Spleen (tissue), 11 donors: Measurements from ENCODE around the gene ERICH6. TPM values are rescaled to one million over a fixed set of nuclear protein-coding genes. Genes with fewer than 3 reads are reported as not detected.
A peak's percentile ranks its signal among the peaks of the same experiment; 100 is the strongest.

Experiments
- DNase-seq: peaks from one replicate; pipeline ENCODE4 v3.0.0-alpha.2; 2020
- H3K27ac ChIP-seq, 8 donors: fragments of 200-600 bp; sonication (generic) in 7 of 8; 1 replicate in 4 of 8; 2 replicates in 4 of 8; pipeline versions ENCODE4 v1.5.0 to v1.8.0; 2016 to 2021; ENCODE audit warnings: inconsistent platforms in 4 of 8, mild to moderate bottlenecking in 4 of 8, moderate library complexity in 1 of 8
- H3K27me3 ChIP-seq, 7 donors: fragments of 200-600 bp; sonication (generic) in 6 of 7; replicated peaks in 1 of 7; 1 replicate in 4 of 7; 2 replicates in 3 of 7; pipeline versions ENCODE4 v1.5.0 to v1.8.0; 2016 to 2021; ENCODE audit warnings: inconsistent platforms in 3 of 7, mild to moderate bottlenecking in 1 of 7
- H3K36me3 ChIP-seq, 6 donors: fragments of 200-600 bp; sonication (generic) in 5 of 6; 1 replicate in 4 of 6; 2 replicates in 2 of 6; pipeline versions ENCODE4 v1.5.0 to v1.8.0; 2016 to 2021; ENCODE audit warnings: inconsistent platforms in 2 of 6
- H3K4me1 ChIP-seq, 6 donors: fragments of 200-600 bp; sonication (generic) in 5 of 6; 1 replicate in 3 of 6; 2 replicates in 3 of 6; pipeline versions ENCODE4 v1.5.0 to v1.8.0; 2016 to 2021; ENCODE audit warnings: inconsistent platforms in 3 of 6
- H3K4me3 ChIP-seq, 8 donors: fragments of 200-600 bp; sonication (generic) in 7 of 8; 1 replicate in 4 of 8; 2 replicates in 4 of 8; pipeline versions ENCODE4 v1.5.0 to v1.8.0; 2016 to 2021; ENCODE audit warnings: inconsistent platforms in 4 of 8, mild to moderate bottlenecking in 4 of 8, moderate library complexity in 2 of 8
- H3K9me3 ChIP-seq, 8 donors: fragments of 200-600 bp; sonication (generic) in 7 of 8; 1 replicate in 4 of 8; 2 replicates in 4 of 8; pipeline versions ENCODE4 v1.5.0 to v1.8.0; 2016 to 2021; ENCODE audit warnings: inconsistent platforms in 4 of 8
- POLR2A ChIP-seq, 3 donors: fragments of 450-650 bp; IDR thresholded peaks; one replicate each; pipeline ENCODE4 v1.5.1; 2017; ENCODE audit warnings: antibody characterized with exemption in 3 of 3, mild to moderate bottlenecking in 1 of 3
- POLR2AphosphoS5 ChIP-seq, 3 donors: sonication (generic); formaldehyde crosslinking; IDR thresholded peaks; one replicate each; pipeline ENCODE4 v1.5.1; 2017; ENCODE audit warnings: antibody characterized with exemption in 3 of 3
- WGBS, 5 donors: extraction: QIAGEN DNeasy Blood & Tissue Kit in 3 of 5; methylation state at CpG; one replicate each; pipeline versions ENCODE4 v1.1.5 to v1.1.7; 2013 to 2018; 5-methylcytosine and 5-hydroxymethylcytosine counted together
- intact Hi-C: fragments of 100-400 bp; cut with DNase I; formaldehyde crosslinking; loops from one replicate; pipeline ENCODE4 v1.15.0; 2023; ENCODE audit warnings: low total_unique reads
- polyA plus RNA-seq, 3 donors: library from polyadenylated mRNA; stranded (reverse); fragments of 200-250 nt; gene quantifications; one replicate each; pipeline ENCODE4 v1.2.1, GENCODE V29; 2013
- total RNA-seq, 7 donors: library from RNA; depleted of rRNA in 3 of 7; stranded (reverse); fragments of >200 nt in 3 of 7; fragmentation: NEBNext Ultra II Directional in 4 of 7; extraction: Animal tissue kit (Norgen Biotek cat#: 25700) in 4 of 7; gene quantifications; one replicate each; pipeline versions ENCODE4 v1.1.0 to v1.2.1, GENCODE V29; 2016 to 2021
- TF ChIP-seq, protein P1 (sequence below), 11 experiments: fragments of 200-600 bp in 7 of 11; fragments of 450-650 bp in 4 of 11; sonication (generic) in 4 of 11; IDR thresholded peaks in 8 of 11; conservative IDR thresholded peaks in 3 of 11; 1 replicate in 7 of 11; 2 replicates in 4 of 11; pipeline versions ENCODE4 v1.4.0 to v1.8.0; 2016 to 2021; ENCODE audit warnings: antibody characterized with exemption in 11 of 11, inconsistent platforms in 4 of 11, mild to moderate bottlenecking in 1 of 11
- donor health status: healthy with polysubstance abuse.
- donor health status: DM: no; HTN: no; CAD: no; lungs with moderate emphysema.
- donor health status: DM: no; HTN: no; CAD: no.
- donor health status: Bipolar disorder and iron deficiency.
- donor health status: healthy.
- donor health status: DM: no; HTN: no; CAD: no.
- donor health status: DM: yes; HTN: yes; CAD: no.

ERICH6 gene
- total and polyA plus RNA-seq, 10 donors = not detected

DNA sequence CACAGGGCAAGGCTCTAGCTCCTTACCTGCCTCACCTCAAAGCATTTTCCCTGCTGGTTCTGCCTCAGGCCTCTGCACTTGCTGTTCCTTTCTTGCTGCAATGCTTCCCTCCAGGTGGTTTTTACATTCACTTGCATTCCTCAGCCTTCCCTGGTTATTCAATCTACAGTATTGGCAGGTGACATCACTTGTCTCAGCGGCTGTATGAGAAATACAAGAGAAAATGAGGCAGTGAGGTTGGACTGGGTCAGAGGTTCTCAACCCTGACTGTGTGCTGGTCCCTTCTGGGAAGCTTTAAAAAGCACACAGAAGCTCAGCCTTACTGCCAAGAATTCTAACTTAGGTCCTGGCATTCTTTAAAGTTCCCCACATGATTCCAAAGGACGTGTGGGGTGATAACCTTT, 32.6 kb upstream of the ERICH6 start:
- intact Hi-C loops = no loop called here
- Histone ChIP-seq H3K27ac (no peak overlapping the region), H3K27me3 (no peaks in the 10 kb centered on the region), H3K36me3 (peaks cover 0 to 12% (median 4%) of the 10 kb centered on the region in 6 donors), H3K4me1 (peaks cover 12 to 69% (median 48%) of the 10 kb centered on the region in 6 donors), H3K4me3 (no peak overlapping the region), H3K9me3 (no peaks in the 10 kb centered on the region)
- TF ChIP-seq POLR2AphosphoS5 (IDR thresholded peaks at IDR 0.05) (no peak), POLR2A (IDR thresholded peaks at IDR 0.05) (no peak)
- TF ChIP-seq, protein P1, sequence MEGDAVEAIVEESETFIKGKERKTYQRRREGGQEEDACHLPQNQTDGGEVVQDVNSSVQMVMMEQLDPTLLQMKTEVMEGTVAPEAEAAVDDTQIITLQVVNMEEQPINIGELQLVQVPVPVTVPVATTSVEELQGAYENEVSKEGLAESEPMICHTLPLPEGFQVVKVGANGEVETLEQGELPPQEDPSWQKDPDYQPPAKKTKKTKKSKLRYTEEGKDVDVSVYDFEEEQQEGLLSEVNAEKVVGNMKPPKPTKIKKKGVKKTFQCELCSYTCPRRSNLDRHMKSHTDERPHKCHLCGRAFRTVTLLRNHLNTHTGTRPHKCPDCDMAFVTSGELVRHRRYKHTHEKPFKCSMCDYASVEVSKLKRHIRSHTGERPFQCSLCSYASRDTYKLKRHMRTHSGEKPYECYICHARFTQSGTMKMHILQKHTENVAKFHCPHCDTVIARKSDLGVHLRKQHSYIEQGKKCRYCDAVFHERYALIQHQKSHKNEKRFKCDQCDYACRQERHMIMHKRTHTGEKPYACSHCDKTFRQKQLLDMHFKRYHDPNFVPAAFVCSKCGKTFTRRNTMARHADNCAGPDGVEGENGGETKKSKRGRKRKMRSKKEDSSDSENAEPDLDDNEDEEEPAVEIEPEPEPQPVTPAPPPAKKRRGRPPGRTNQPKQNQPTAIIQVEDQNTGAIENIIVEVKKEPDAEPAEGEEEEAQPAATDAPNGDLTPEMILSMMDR (IDR thresholded peaks at IDR 0.05 in 8 of 11, conservative IDR thresholded peaks at IDR 0.05 in 3 of 11) = no peak
- WGBS, 5 donors = 69 to 82% (median 79%) methylated on average over 2 of the region's 2 CpGs
- no peak for DNase-seq

DNA sequence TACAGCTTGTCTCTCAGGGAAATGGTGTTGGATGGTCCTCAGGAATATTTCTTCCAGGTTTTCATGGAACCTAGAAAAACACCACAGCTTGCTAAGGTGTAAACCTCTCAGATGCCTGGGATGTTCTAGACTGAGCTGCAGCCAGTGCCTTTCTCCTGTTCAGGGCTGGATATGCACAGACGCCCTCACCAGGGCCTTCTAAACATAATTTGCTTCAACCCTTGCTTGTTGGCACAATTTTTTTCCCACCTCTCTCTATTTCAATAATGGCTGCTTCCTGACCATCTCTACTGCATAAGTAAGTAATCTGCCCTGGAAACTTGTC, 31.0 kb upstream of the ERICH6 start:
- Histone ChIP-seq H3K36me3 (no peaks in the 10 kb centered on the region), H3K4me3 (no peak overlapping the region), H3K27me3 (no peaks in the 10 kb centered on the region), H3K4me1 (peaks cover 7 to 53% (median 33%) of the 10 kb centered on the region in 6 donors), H3K27ac (no peak overlapping the region), H3K9me3 (no peaks in the 10 kb centered on the region)
- 80 to 95% (median 88%) methylated on average over 1 of the region's 1 CpG for WGBS, 5 donors
- intact Hi-C loops = no loop called here
- no peak for DNase-seq
- TF ChIP-seq, protein P1 (IDR thresholded peaks at IDR 0.05 in 8 of 11, conservative IDR thresholded peaks at IDR 0.05 in 3 of 11) = no peak
- no peak for TF ChIP-seq POLR2A (IDR thresholded peaks at IDR 0.05)
- TF ChIP-seq POLR2AphosphoS5 (IDR thresholded peaks at IDR 0.05) = no peak

- Histone ChIP-seq H3K36me3 (no peaks in the 10 kb centered on the region), H3K27me3 (no peaks in the 10 kb centered on the region), H3K27ac (peak overlapping the region in 3 of 8 donors; percentile 24 to 44 (median 29)), H3K4me3 (no peak overlapping the region), H3K4me1 (peaks cover 4 to 47% (median 27%) of the 10 kb centered on the region in 6 donors), H3K9me3 (no peaks in the 10 kb centered on the region)
- WGBS, 5 donors = 77 to 91% (median 88%) methylated on average over 8 to 9 of the region's 9 CpGs
- TF ChIP-seq, protein P1 (IDR thresholded peaks at IDR 0.05 in 8 of 11, conservative IDR thresholded peaks at IDR 0.05 in 3 of 11) = no peak
- TF ChIP-seq POLR2A (IDR thresholded peaks at IDR 0.05) = no peak
- TF ChIP-seq POLR2AphosphoS5 (IDR thresholded peaks at IDR 0.05) = no peak
- no peak for DNase-seq
- intact Hi-C loops = no loop called here
These were observed 30.4 kb upstream of the ERICH6 start for GRCh38 chr3:150733936-150734794.

GRCh38 chr3:150733373-150733935, 29.7 kb upstream of the ERICH6 start:
- TF ChIP-seq POLR2A (IDR thresholded peaks at IDR 0.05) (no peak), POLR2AphosphoS5 (IDR thresholded peaks at IDR 0.05) (no peak)
- TF ChIP-seq, protein P1 (IDR thresholded peaks at IDR 0.05 in 8 of 11, conservative IDR thresholded peaks at IDR 0.05 in 3 of 11) = no peak
- H3K27me3 ChIP-seq = no peaks in the 10 kb centered on the region
- WGBS, 5 donors = 68 to 80% (median 78%) methylated on average over 8 of the region's 8 CpGs
- H3K36me3 ChIP-seq = no peaks in the 10 kb centered on the region
- intact Hi-C loops = no loop called here
- peak overlapping the region in 4 of 8 donors; percentile 24 to 44 (median 34) for H3K27ac ChIP-seq
- DNase-seq = no peak
- no peaks in the 10 kb centered on the region for H3K9me3 ChIP-seq
- H3K4me3 ChIP-seq = no peak overlapping the region
- H3K4me1 ChIP-seq = peaks cover 4 to 40% (median 20%) of the 10 kb centered on the region in 6 donors
